ENCODE results near the gene NR2F1-AS1. TPM values are rescaled to one million over a fixed set of nuclear protein-coding genes. Genes with fewer than 3 reads are reported as not detected.

NR2F1-AS1 gene
- total RNA-seq, 4 donors from 2014 or later: 0.13 to 0.85 TPM; not detected in 2

DNA sequence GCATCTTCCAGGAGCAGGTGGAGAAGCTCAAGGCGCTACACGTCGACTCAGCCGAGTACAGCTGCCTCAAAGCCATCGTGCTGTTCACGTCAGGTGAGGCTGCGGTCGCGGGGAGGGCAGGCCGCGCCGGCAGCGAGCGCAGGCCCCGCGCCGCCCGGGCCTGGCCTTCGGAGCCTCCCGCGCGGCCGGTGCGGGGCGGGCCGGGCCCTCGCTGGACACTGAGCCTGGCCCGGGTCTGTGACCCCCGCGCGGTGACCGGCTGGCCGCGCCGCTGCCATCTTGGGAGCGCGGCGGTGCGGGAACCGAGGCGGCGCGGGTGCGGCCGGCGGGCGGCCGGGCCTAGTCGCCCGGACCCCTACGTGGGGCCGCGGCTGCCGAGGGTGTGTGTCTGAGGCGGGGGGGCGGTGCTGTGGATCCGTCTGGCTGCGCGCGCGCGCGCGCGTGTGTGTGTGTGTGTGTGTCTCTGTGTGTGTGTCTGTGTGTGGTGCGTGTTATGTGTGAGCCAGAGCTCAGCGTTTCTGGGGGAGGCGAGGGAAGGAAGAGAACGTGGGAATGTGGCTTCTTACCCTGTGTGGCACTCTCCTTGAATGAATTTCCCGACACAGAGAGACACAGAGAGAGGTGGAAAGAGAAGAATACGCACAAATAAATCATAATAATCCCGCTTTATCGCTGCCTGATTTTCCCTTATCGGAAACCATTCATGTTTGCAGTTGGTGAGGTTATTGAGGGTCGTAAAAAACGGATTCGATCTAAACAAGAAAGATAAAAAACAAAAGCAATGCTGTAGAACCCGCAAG is 7.5 kb upstream of the NR2F1-AS1 start:
- no peak overlapping the region for H3K27ac ChIP-seq
- intact Hi-C loops (cut with DNase I; ENCODE audit: low total_unique reads) (loop anchor here (5.0 kb wide), 1 partner anchor 1149 kb away; no protein-coding TSS in a partner anchor), in situ Hi-C loops (cut with MboI; ENCODE audit: low sequenced_read_pairs in 4 of 4) (loop anchor here in 2 of 4 donors (10.0 to 25.0 kb wide), 3 partner anchors 199 to 326 kb away; no protein-coding TSS in a partner anchor)
- TF ChIP-seq, protein P1, sequence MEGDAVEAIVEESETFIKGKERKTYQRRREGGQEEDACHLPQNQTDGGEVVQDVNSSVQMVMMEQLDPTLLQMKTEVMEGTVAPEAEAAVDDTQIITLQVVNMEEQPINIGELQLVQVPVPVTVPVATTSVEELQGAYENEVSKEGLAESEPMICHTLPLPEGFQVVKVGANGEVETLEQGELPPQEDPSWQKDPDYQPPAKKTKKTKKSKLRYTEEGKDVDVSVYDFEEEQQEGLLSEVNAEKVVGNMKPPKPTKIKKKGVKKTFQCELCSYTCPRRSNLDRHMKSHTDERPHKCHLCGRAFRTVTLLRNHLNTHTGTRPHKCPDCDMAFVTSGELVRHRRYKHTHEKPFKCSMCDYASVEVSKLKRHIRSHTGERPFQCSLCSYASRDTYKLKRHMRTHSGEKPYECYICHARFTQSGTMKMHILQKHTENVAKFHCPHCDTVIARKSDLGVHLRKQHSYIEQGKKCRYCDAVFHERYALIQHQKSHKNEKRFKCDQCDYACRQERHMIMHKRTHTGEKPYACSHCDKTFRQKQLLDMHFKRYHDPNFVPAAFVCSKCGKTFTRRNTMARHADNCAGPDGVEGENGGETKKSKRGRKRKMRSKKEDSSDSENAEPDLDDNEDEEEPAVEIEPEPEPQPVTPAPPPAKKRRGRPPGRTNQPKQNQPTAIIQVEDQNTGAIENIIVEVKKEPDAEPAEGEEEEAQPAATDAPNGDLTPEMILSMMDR (IDR thresholded peaks at IDR 0.05 in 4 of 5, conservative IDR thresholded peaks at IDR 0.05 in 1 of 5): no peak
- TF ChIP-seq POLR2A (IDR thresholded peaks at IDR 0.05): no peak
- H3K36me3 ChIP-seq: no peaks in the 10 kb centered on the region
- H3K4me1 ChIP-seq: peaks cover 2 to 3% of the 10 kb centered on the region in 2 donors
- peaks cover 41 to 62% (median 42%) of the 10 kb centered on the region in 3 donors for H3K27me3 ChIP-seq
- no peaks in the 10 kb centered on the region for H3K9me3 ChIP-seq
- DNase-seq (no peak), ATAC-seq (no peak)
- H3K4me3 ChIP-seq: no peak overlapping the region

DNA sequence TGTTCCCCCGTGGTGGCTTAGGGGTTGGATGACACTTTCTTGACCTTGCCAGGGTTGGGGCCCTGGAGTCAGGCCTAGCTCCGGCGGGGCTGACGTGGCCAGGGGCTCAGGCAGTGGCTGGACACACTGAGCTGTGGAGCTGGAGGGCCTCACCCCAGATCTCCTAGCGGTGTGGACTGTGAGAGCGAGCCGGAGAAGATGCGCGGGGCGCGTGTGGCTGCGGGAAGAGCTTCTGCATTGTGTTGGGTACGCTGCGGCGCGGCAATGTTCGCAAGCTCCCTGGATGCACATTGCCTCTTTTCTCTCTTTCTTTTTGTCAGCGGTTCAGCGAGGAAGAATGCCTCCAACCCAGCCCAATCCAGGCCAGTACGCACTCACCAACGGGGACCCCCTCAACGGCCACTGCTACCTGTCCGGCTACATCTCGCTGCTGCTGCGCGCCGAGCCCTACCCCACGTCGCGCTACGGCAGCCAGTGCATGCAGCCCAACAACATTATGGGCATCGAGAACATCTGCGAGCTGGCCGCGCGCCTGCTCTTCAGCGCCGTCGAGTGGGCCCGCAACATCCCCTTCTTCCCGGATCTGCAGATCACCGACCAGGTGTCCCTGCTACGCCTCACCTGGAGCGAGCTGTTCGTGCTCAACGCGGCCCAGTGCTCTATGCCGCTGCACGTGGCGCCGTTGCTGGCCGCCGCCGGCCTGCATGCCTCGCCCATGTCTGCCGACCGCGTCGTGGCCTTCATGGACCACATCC is 6.8 kb upstream of the NR2F1-AS1 start:
- TF ChIP-seq POLR2A (IDR thresholded peaks at IDR 0.05): no peak
- TF ChIP-seq, protein P1 (IDR thresholded peaks at IDR 0.05 in 4 of 5, conservative IDR thresholded peaks at IDR 0.05 in 1 of 5): no peak
- in situ Hi-C loops (cut with MboI; ENCODE audit: low sequenced_read_pairs in 4 of 4): loop anchor here in 2 of 4 donors (10.0 to 25.0 kb wide), 3 partner anchors 200 to 327 kb away; no protein-coding TSS in a partner anchor

DNA sequence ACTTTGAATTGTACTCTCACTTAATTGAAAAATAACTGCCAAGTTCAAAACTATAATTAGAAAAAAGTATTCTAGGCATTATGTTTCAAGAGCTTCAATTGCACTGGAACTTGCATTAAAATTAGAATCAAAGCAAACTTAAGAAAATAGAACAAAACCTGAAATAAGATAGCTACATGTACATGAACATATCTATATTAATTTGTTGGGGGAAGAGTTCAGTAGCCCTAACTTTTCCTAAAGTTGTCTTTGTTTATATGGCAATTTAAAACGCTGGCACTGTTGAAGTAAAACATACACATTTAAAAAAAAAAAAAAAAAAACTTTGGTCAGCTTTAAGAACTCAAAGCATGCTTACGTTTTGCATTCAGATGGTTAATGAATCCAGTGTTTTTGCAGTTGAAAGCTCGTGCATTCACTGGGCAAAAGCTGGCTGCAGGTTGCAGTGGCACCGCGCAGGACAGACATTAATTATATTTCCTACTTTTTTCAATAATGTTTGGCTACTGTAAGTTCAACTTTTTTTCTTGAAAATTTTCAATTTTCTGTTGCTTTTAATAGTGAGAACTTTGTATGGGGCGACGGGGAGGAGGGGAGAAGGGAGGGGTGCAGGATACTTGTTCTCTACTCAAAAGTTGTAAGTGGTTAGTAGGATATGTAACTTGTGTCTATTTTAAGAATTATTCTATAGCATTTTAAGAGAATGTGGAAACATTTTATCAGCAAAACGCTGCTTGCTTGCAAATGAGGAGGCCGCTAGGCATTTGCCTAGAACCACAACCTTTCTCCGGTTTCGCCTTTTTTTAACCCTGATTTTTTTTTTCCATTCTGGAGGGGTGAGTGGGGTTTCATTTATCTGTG is 5.9 kb upstream of the NR2F1-AS1 start:
- DNase-seq (no peak), ATAC-seq (no peak)
- H3K27me3 ChIP-seq: peaks cover 48 to 67% (median 51%) of the 10 kb centered on the region in 3 donors
- TF ChIP-seq, protein P1 (IDR thresholded peaks at IDR 0.05 in 4 of 5, conservative IDR thresholded peaks at IDR 0.05 in 1 of 5): no peak
- TF ChIP-seq POLR2A (IDR thresholded peaks at IDR 0.05): no peak
- H3K4me3 ChIP-seq: no peak overlapping the region
- no peak overlapping the region for H3K27ac ChIP-seq
- intact Hi-C loops (cut with DNase I; ENCODE audit: low total_unique reads): loop anchor here (5.0 kb wide), 1 partner anchor 1150 kb away; no protein-coding TSS in a partner anchor
- in situ Hi-C loops (cut with MboI; ENCODE audit: low sequenced_read_pairs in 4 of 4): loop anchor here in 2 of 4 donors (10.0 to 25.0 kb wide), 3 partner anchors 200 to 328 kb away; no protein-coding TSS in a partner anchor
- no peaks in the 10 kb centered on the region for H3K36me3 ChIP-seq
- peaks cover 14 to 15% of the 10 kb centered on the region in 2 donors for H3K4me1 ChIP-seq
- no peaks in the 10 kb centered on the region for H3K9me3 ChIP-seq

More for the DNA sequence above, 6.8 kb upstream of the NR2F1-AS1 start:
- Histone ChIP-seq H3K4me1 (peaks cover 10 to 11% of the 10 kb centered on the region in 2 donors), H3K4me3 (no peak overlapping the region), H3K27ac (no peak overlapping the region), H3K9me3 (no peaks in the 10 kb centered on the region), H3K36me3 (no peaks in the 10 kb centered on the region), H3K27me3 (peaks cover 41 to 62% (median 43%) of the 10 kb centered on the region in 3 donors)
- intact Hi-C loops (cut with DNase I; ENCODE audit: low total_unique reads): loop anchor here (5.0 kb wide), 1 partner anchor 1150 kb away; no protein-coding TSS in a partner anchor
- ATAC-seq (no peak), DNase-seq (no peak)

Measured in gastrocnemius medialis (tissue), 4 donors.